Measurements from ENCODE around the gene TMEM161A.

Gene TMEM161A

GRCh38 chr19:19095691-19096090 lies 42.6 kb downstream of the TMEM161A start:
- DNase-seq, result no peak

GRCh38 chr19:19094513-19094912 lies 43.8 kb downstream of the TMEM161A start:
- DNase-seq, result no peak

GRCh38 chr19:19087676-19088075 lies 50.6 kb downstream of the TMEM161A start:
- DNase-seq, result no peak

GRCh38 chr19:19083413-19084178 lies 54.7 kb downstream of the TMEM161A start:
- no peak for DNase-seq

- no peak for DNase-seq
Measured at GRCh38 chr19:19081642-19082151, 56.6 kb downstream of the TMEM161A start.

- no peak for DNase-seq
Measured at GRCh38 chr19:19079571-19079970, 58.7 kb downstream of the TMEM161A start.

- no peak for DNase-seq
Measured at GRCh38 chr19:19078801-19079200, 59.5 kb downstream of the TMEM161A start.

GRCh38 chr19:19077103-19077502 lies 61.2 kb downstream of the TMEM161A start:
- DNase-seq, result no peak

- DNase-seq, result no peak
Measured at GRCh38 chr19:19076476-19076875, 61.8 kb downstream of the TMEM161A start.

GRCh38 chr19:19075126-19075525 lies 63.2 kb downstream of the TMEM161A start:
- no peak for DNase-seq

- no peak for DNase-seq
Measured at GRCh38 chr19:19074196-19074882, 63.9 kb downstream of the TMEM161A start.

- no peak for DNase-seq
Measured at GRCh38 chr19:19071897-19072296, 66.4 kb downstream of the TMEM161A start.
